ENCODE data around the gene HCFC1R1. TPM values are rescaled to one million over a fixed set of nuclear protein-coding genes. Genes with fewer than 3 reads are reported as not detected.
A peak's percentile ranks its signal among the peaks of the same experiment; 100 is the strongest.

The HCFC1R1 gene
- polyA plus RNA-seq, 1 of the 3 experiments (the other 2 are of a cell fraction): 54.9 TPM

- TF ChIP-seq ZBTB33 (IDR thresholded peaks at IDR 0.05; ENCODE audit: borderline replicate concordance, low read depth) (no peak), RCOR1 (IDR thresholded peaks at IDR 0.05; ENCODE audit: low read length) (no peak), CTCF (IDR thresholded peaks at IDR 0.05) (no peak), SMC3 (IDR thresholded peaks at IDR 0.05; ENCODE audit: low read depth, low read length) (no peak), NRF1 (IDR thresholded peaks at IDR 0.05; ENCODE audit: low read depth, low read length) (no peak), EZH2phosphoT487 (IDR thresholded peaks at IDR 0.05; ENCODE audit: borderline replicate concordance, low read depth) (no peak), MXI1 (IDR thresholded peaks at IDR 0.05; ENCODE audit: low read depth, low read length) (no peak), SIN3A (IDR thresholded peaks at IDR 0.05; ENCODE audit: borderline replicate concordance, low read depth, low read length) (peak; percentile 64; the same call in 1 of the 2 replicates), JUND (IDR thresholded peaks at IDR 0.05) (peak; percentile 98)
These were observed 1.5 kb downstream of the HCFC1R1 start (continued) for GRCh38 chr16:3022208-3022683.

GRCh38 chr16:3021449-3022207 lies 2.1 kb downstream of the HCFC1R1 start:
- Histone ChIP-seq H3K36me3 (replicated peaks in 1 of 2; ENCODE audit: control insufficient read depth in 1 of 2, insufficient read depth in 2 of 2, low read length in 1 of 2) (peaks cover 14 to 16% of the 10 kb centered on the region in 2 experiments), H2AFZ (ENCODE audit: low read depth) (no peak overlapping the region), H3F3A (replicated peaks; ENCODE audit: insufficient read depth) (peaks cover 43% of the 10 kb centered on the region), H3K79me2 (ENCODE audit: insufficient read depth) (peaks cover 11% of the 10 kb centered on the region; the same call in 1 of the 2 replicates), H3K27me3 (ENCODE audit: insufficient read depth) (no peaks in the 10 kb centered on the region), H3K4me3 (ENCODE audit: low read depth in 2 of 2, low read length in 1 of 2) (peak overlapping the region; percentile 80 to 88), H3K9me3 (no peaks in the 10 kb centered on the region), H3K4me1 (ENCODE audit: control insufficient read depth in 1 of 2, insufficient read depth in 2 of 2, low read depth in 1 of 2, low read length in 1 of 2) (peaks cover 8 to 33% of the 10 kb centered on the region in 2 experiments; a peak in 3 of 4 replicates), H3K9ac (peak overlapping the region; percentile 100), H3K4me2 (peak overlapping the region; percentile 99), H3K9me2 (no peaks in the 10 kb centered on the region), H4K20me1 (ENCODE audit: insufficient read depth) (peaks cover 8% of the 10 kb centered on the region), H3K27ac (ENCODE audit: low read depth in 2 of 2, low read length in 1 of 2) (peak overlapping the region; percentile 87 to 99)
- ChIA-PET POLR2A (no interaction called here), CTCF (interaction anchor here (0.9 to 8.5 kb wide), 7 partner anchors 10 to 126 kb away, joined by 3 to 111 read pairs (median 3); no protein-coding TSS in a partner anchor)
- WGBS (ENCODE audit: low lambda C conversion rate): 11% methylated on average over 24 of the region's 25 CpGs
- DNase-seq: peak; percentile 86
- TF ChIP-seq MEF2A (IDR thresholded peaks at IDR 0.05; ENCODE audit: borderline replicate concordance, low read depth) (peak; percentile 45; the same call in 1 of the 2 replicates), FOXM1 (IDR thresholded peaks at IDR 0.05; ENCODE audit: low read depth) (no peak), RXRA (IDR thresholded peaks at IDR 0.05; ENCODE audit: borderline replicate concordance, low read depth) (peak; percentile 89), MAX (IDR thresholded peaks at IDR 0.05; ENCODE audit: low read depth) (0 out of 2 replicates have a peak, but pooled peaks have one; percentile 61), TCF12 (IDR thresholded peaks at IDR 0.05) (peak; percentile 82), ZBTB33 (IDR thresholded peaks at IDR 0.05; ENCODE audit: borderline replicate concordance, low read depth) (peak; percentile 68; the same call in 1 of the 2 replicates), REST (IDR thresholded peaks at IDR 0.05; ENCODE audit: low read depth, low read length) (no peak), POLR2AphosphoS5 (IDR thresholded peaks at IDR 0.05; ENCODE audit: low read depth, low read length) (0 out of 2 replicates have a peak, but pooled peaks have one; percentile 10), FOSL2 (IDR thresholded peaks at IDR 0.05; ENCODE audit: borderline replicate concordance, low read depth) (peak; percentile 95), EP300 (IDR thresholded peaks at IDR 0.05; ENCODE audit: borderline replicate concordance in 1 of 2, low read depth in 1 of 2, low read length in 1 of 2) (peak in 1 of 2 experiments; percentile 85; a peak in 1 of 4 replicates), RFX5 (IDR thresholded peaks at IDR 0.05; ENCODE audit: low read length) (no peak), TEAD4 (IDR thresholded peaks at IDR 0.05; ENCODE audit: borderline replicate concordance, insufficient read depth) (peak; percentile 64; the same call in 1 of the 2 replicates)
